Esophagus squamous epithelium (tissue), 5 donors: ENCODE data around the gene ZBTB25. TPM values are rescaled to one million over a fixed set of nuclear protein-coding genes. Genes with fewer than 3 reads are reported as not detected.

Experiments used
- DNase-seq: peaks from one replicate; lab custom pipeline; 2025; lab: John Stamatoyannopoulos, UW
- H3K27ac ChIP-seq, 4 donors: fragments of 200-600 bp; sonication (generic); one replicate each; pipeline ENCODE4 v1.5.1; 2016 to 2019; ENCODE audit warnings: mild to moderate bottlenecking in 1 of 4
- H3K27me3 ChIP-seq, 4 donors: fragments of 200-600 bp; sonication (generic); 1 replicate in 3 of 4; 2 replicates in 1 of 4; pipeline versions ENCODE4 v1.5.1 to v1.6.0; 2017 to 2021; ENCODE audit warnings: antibody characterized with exemption in 1 of 4
- H3K36me3 ChIP-seq, 3 donors: fragments of 200-600 bp; sonication (generic); one replicate each; pipeline ENCODE4 v1.5.1; 2016 to 2019
- H3K4me1 ChIP-seq, 3 donors: fragments of 200-600 bp; sonication (generic); one replicate each; pipeline ENCODE4 v1.5.1; 2017 to 2019
- H3K4me3 ChIP-seq, 4 donors: fragments of 200-600 bp; sonication (generic); 1 replicate in 3 of 4; 2 replicates in 1 of 4; pipeline ENCODE4 v1.5.1; 2016 to 2019; ENCODE audit warnings: mild to moderate bottlenecking in 2 of 4, moderate library complexity in 1 of 4
- H3K9me3 ChIP-seq, 3 donors: fragments of 200-600 bp; sonication (generic); one replicate each; pipeline ENCODE4 v1.5.1; 2016 to 2019
- POLR2A ChIP-seq, 4 donors: fragments of 450-650 bp; IDR thresholded peaks; one replicate each; pipeline ENCODE4 v1.6.1; 2017; ENCODE audit warnings: antibody characterized with exemption in 4 of 4, mild to moderate bottlenecking in 4 of 4, moderate library complexity in 3 of 4
- WGBS, 2 donors: methylation state at CpG; one replicate each; pipeline ENCODE4 v1.1.5; 2018; 5-methylcytosine and 5-hydroxymethylcytosine counted together
- intact Hi-C: fragments of 100-400 bp; cut with DNase I; formaldehyde crosslinking; loops from one replicate; pipeline ENCODE4 v1.15.0; 2022
- total RNA-seq, 4 donors: library from RNA; depleted of rRNA; stranded (reverse); fragments of >200 nt; gene quantifications; one replicate each; pipeline ENCODE4 v1.1.0, GENCODE V29; 2016
- TF ChIP-seq, protein P1 (sequence below), 6 experiments: fragments of 450-650 bp in 4 of 6; fragments of 200-600 bp in 2 of 6; sonication (generic) in 2 of 6; IDR thresholded peaks; one replicate each; pipeline ENCODE4 v1.5.1; 2016 to 2019; ENCODE audit warnings: antibody characterized with exemption in 6 of 6, mild to moderate bottlenecking in 4 of 6, moderate library complexity in 4 of 6
- donor health status: DM: yes; HTN: yes; CAD: no.

Gene ZBTB25
- total RNA-seq, 4 donors from 2014 or later: 2.4 to 8.0 (median 3.1) TPM

DNA sequence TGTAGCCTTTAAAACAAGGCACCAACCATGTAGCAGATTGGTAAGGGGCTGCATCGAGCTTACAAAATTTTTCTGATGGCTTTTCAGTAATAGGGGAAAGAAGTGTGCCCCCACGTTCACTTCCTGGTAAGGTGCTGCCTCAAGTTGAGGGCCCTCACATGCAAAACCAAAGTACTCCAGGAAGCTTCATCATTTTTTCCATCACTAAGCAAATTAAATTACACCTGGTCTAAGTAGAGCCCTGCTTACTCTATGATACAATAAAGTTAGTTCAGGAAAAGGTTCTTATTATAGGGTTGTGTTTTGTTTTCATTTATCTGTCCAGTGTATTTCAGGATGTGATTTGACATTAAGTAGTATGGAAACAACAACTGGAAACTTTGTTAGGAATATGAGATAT, 53.4 kb downstream of the ZBTB25 start:
- Histone ChIP-seq H3K27ac (no peak overlapping the region), H3K27me3 (no peaks in the 10 kb centered on the region), H3K9me3 (no peaks in the 10 kb centered on the region), H3K4me1 (peaks cover 0 to 6% (median 0%) of the 10 kb centered on the region in 3 donors), H3K4me3 (no peak overlapping the region), H3K36me3 (peaks cover 0 to 85% (median 16%) of the 10 kb centered on the region in 3 donors)
- no peak for TF ChIP-seq POLR2A (IDR thresholded peaks at IDR 0.05)
- TF ChIP-seq, protein P1, sequence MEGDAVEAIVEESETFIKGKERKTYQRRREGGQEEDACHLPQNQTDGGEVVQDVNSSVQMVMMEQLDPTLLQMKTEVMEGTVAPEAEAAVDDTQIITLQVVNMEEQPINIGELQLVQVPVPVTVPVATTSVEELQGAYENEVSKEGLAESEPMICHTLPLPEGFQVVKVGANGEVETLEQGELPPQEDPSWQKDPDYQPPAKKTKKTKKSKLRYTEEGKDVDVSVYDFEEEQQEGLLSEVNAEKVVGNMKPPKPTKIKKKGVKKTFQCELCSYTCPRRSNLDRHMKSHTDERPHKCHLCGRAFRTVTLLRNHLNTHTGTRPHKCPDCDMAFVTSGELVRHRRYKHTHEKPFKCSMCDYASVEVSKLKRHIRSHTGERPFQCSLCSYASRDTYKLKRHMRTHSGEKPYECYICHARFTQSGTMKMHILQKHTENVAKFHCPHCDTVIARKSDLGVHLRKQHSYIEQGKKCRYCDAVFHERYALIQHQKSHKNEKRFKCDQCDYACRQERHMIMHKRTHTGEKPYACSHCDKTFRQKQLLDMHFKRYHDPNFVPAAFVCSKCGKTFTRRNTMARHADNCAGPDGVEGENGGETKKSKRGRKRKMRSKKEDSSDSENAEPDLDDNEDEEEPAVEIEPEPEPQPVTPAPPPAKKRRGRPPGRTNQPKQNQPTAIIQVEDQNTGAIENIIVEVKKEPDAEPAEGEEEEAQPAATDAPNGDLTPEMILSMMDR (IDR thresholded peaks at IDR 0.05): no peak
- DNase-seq: no peak
- intact Hi-C loops: no loop called here
- WGBS, 2 donors: 63 to 87% methylated on average over 2 of the region's 2 CpGs

- no peak for DNase-seq
- no peaks in the 10 kb centered on the region for H3K27me3 ChIP-seq
- no peaks in the 10 kb centered on the region for H3K9me3 ChIP-seq
- H3K27ac ChIP-seq: no peak overlapping the region
- no peak overlapping the region for H3K4me3 ChIP-seq
- H3K36me3 ChIP-seq: peaks cover 0 to 85% (median 12%) of the 10 kb centered on the region in 3 donors
- H3K4me1 ChIP-seq: peaks cover 0 to 11% (median 0%) of the 10 kb centered on the region in 3 donors
- 84 to 86% methylated on average over 5 of the region's 5 CpGs for WGBS, 2 donors
- intact Hi-C loops: no loop called here
- TF ChIP-seq, protein P1 (IDR thresholded peaks at IDR 0.05): no peak
- no peak for TF ChIP-seq POLR2A (IDR thresholded peaks at IDR 0.05)
Measured at GRCh38 chr14:64447876-64448670, 55.6 kb downstream of the ZBTB25 start.

- no peak overlapping the region for H3K4me3 ChIP-seq
- WGBS, 2 donors: 50 to 72% methylated on average over 6 to 7 of the region's 7 CpGs
- TF ChIP-seq, protein P1 (IDR thresholded peaks at IDR 0.05): no peak
- no peak for TF ChIP-seq POLR2A (IDR thresholded peaks at IDR 0.05)
- intact Hi-C loops: no loop called here
- no peak for DNase-seq
- H3K27ac ChIP-seq: peak overlapping the region in 3 of 4 donors; percentile 34 to 72 (median 47)
- peaks cover 0 to 85% (median 12%) of the 10 kb centered on the region in 3 donors for H3K36me3 ChIP-seq
- H3K27me3 ChIP-seq: no peaks in the 10 kb centered on the region
- H3K4me1 ChIP-seq: peaks cover 0 to 11% (median 0%) of the 10 kb centered on the region in 3 donors
- H3K9me3 ChIP-seq: no peaks in the 10 kb centered on the region
Measured at GRCh38 chr14:64444984-64445845, 58.4 kb downstream of the ZBTB25 start.

- 82 to 91% methylated on average over 11 of the region's 11 CpGs for WGBS, 2 donors
- Histone ChIP-seq H3K36me3 (peaks cover 0 to 85% (median 4%) of the 10 kb centered on the region in 3 donors), H3K4me1 (peaks cover 0 to 11% (median 0%) of the 10 kb centered on the region in 3 donors), H3K27ac (no peak overlapping the region), H3K27me3 (no peaks in the 10 kb centered on the region), H3K4me3 (no peak overlapping the region), H3K9me3 (no peaks in the 10 kb centered on the region)
- intact Hi-C loops: no loop called here
- no peak for DNase-seq
- no peak for TF ChIP-seq POLR2A (IDR thresholded peaks at IDR 0.05)
Measured at GRCh38 chr14:64444140-64444539, 59.5 kb downstream of the ZBTB25 start.

- Histone ChIP-seq H3K27ac (no peak overlapping the region), H3K4me3 (no peak overlapping the region), H3K27me3 (no peaks in the 10 kb centered on the region), H3K9me3 (no peaks in the 10 kb centered on the region), H3K4me1 (peaks cover 0 to 11% (median 0%) of the 10 kb centered on the region in 3 donors), H3K36me3 (peaks cover 0 to 85% (median 6%) of the 10 kb centered on the region in 3 donors)
- 85 to 89% methylated on average over 16 to 17 of the region's 17 CpGs for WGBS, 2 donors
- no peak for DNase-seq
- intact Hi-C loops: no loop called here
- TF ChIP-seq, protein P1 (IDR thresholded peaks at IDR 0.05): no peak
- TF ChIP-seq POLR2A (IDR thresholded peaks at IDR 0.05): no peak
Measured at GRCh38 chr14:64442300-64442988, 61.2 kb downstream of the ZBTB25 start.
